ENCODE data around the gene FOXB1. TPM values are rescaled to one million over a fixed set of nuclear protein-coding genes. Genes with fewer than 3 reads are reported as not detected.
A peak's percentile ranks its signal among the peaks of the same experiment; 100 is the strongest.

FOXB1 gene
- total and polyA plus RNA-seq, 7 donors: not detected

DNA sequence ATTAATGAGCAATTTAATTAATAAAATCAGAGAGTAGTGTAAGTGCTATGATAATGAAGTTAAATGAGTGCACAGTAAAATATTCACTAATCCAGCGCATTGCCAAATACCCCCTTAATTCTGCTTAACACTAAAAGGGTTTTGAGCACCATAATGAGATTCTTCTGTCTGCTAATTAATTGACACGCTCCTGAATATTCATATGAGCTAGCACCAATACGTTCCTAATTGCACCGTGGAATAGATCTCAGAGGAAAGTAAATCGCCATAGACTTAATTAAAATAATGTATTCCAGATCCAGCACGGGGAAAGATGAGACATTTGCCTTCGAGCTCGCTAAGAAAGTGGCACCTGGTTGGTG, 9.6 kb upstream of the FOXB1 start:
- Histone ChIP-seq H3K4me3 (no peak overlapping the region), H3K27ac (no peak overlapping the region), H3K4me1 (no peaks in the 10 kb centered on the region), H3K27me3 (ENCODE audit: insufficient read depth in 3 of 3, low read length in 2 of 3) (peaks cover 2 to 99% (median 39%) of the 10 kb centered on the region in 3 donors), H3K9me3 (no peaks in the 10 kb centered on the region), H3K36me3 (ENCODE audit: insufficient read depth in 1 of 2, low read depth in 1 of 2) (no peaks in the 10 kb centered on the region)
- TF ChIP-seq, protein P1, sequence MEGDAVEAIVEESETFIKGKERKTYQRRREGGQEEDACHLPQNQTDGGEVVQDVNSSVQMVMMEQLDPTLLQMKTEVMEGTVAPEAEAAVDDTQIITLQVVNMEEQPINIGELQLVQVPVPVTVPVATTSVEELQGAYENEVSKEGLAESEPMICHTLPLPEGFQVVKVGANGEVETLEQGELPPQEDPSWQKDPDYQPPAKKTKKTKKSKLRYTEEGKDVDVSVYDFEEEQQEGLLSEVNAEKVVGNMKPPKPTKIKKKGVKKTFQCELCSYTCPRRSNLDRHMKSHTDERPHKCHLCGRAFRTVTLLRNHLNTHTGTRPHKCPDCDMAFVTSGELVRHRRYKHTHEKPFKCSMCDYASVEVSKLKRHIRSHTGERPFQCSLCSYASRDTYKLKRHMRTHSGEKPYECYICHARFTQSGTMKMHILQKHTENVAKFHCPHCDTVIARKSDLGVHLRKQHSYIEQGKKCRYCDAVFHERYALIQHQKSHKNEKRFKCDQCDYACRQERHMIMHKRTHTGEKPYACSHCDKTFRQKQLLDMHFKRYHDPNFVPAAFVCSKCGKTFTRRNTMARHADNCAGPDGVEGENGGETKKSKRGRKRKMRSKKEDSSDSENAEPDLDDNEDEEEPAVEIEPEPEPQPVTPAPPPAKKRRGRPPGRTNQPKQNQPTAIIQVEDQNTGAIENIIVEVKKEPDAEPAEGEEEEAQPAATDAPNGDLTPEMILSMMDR (IDR thresholded peaks at IDR 0.05): no peak
- DNase-seq (no peak), ATAC-seq (no peak)
- intact Hi-C loops (cut with DNase I): no loop called here
- 4 to 7% (median 7%) methylated on average over 8 of the region's 8 CpGs for WGBS, 3 donors

GRCh38 chr15:59994888-59995557, 9.1 kb upstream of the FOXB1 start:
- Histone ChIP-seq H3K9me3 (no peaks in the 10 kb centered on the region), H3K4me3 (no peak overlapping the region), H3K4me1 (peaks cover 4% of the 10 kb centered on the region), H3K36me3 (ENCODE audit: insufficient read depth in 1 of 2, low read depth in 1 of 2) (no peaks in the 10 kb centered on the region), H3K27ac (no peak overlapping the region), H3K27me3 (ENCODE audit: insufficient read depth in 3 of 3, low read length in 2 of 3) (peaks cover 2 to 99% (median 44%) of the 10 kb centered on the region in 3 donors)
- intact Hi-C loops (cut with DNase I): no loop called here
- ATAC-seq (no peak), DNase-seq (no peak)
- TF ChIP-seq, protein P1 (IDR thresholded peaks at IDR 0.05): no peak
- WGBS, 3 donors: 2 to 4% (median 3%) methylated on average over 39 to 41 of the region's 41 CpGs

- TF ChIP-seq, protein P1 (IDR thresholded peaks at IDR 0.05): no peak
- no peak for DNase-seq
- intact Hi-C loops (cut with DNase I): no loop called here
- H3K4me1 ChIP-seq: peaks cover 4% of the 10 kb centered on the region
- no peak overlapping the region for H3K27ac ChIP-seq
- no peaks in the 10 kb centered on the region for H3K36me3 ChIP-seq (ENCODE audit: insufficient read depth in 1 of 2, low read depth in 1 of 2)
- WGBS, 3 donors: 11 to 18% (median 17%) methylated on average over 24 of the region's 24 CpGs
- no peaks in the 10 kb centered on the region for H3K9me3 ChIP-seq
- no peak for ATAC-seq
- H3K4me3 ChIP-seq: no peak overlapping the region
- peaks cover 1 to 99% (median 50%) of the 10 kb centered on the region in 3 donors for H3K27me3 ChIP-seq (ENCODE audit: insufficient read depth in 3 of 3, low read length in 2 of 3)
Observed at GRCh38 chr15:59995568-59996297, 8.4 kb upstream of the FOXB1 start.

DNA sequence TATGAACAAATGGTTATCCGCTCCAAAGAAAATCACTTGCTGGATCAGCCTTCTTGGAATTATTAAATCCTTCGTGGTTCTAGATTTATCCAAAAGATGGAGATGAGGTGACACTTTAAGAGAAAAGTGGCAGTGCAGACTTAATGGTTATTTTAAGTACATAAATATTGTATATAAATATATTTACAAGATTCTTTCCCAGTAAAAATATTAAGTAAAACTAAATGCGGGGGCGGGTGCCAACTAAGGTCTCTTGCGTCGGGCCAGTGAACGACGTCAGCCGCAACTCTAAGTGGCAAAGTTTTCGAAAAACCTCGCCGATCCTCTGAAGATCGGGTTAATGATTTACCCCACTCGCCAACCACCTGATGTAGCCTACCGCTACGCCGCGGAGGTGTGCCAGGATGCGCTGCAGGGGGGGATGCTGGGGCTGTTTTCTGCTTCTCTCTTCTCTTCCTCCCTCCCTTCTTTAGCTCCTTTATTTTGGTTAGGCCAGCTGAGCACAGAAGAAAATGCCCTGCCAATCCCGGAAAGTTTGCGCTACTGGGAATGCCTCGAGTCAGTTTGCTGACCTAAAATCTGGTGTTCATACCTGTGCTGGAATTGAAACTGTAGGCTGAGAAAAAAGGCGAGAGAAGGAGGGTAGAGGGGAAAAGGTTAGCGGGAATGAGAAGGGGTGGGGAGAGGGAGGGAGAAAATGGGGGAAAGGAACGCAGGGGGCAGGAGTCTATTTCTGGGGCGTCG, 7.6 kb upstream of the FOXB1 start:
- no peaks in the 10 kb centered on the region for H3K36me3 ChIP-seq (ENCODE audit: insufficient read depth in 1 of 2, low read depth in 1 of 2)
- ATAC-seq: no peak
- peak overlapping the region; percentile 56 for H3K4me3 ChIP-seq
- TF ChIP-seq, protein P1 (IDR thresholded peaks at IDR 0.05): no peak
- no peak for DNase-seq
- H3K9me3 ChIP-seq: no peaks in the 10 kb centered on the region
- no peak overlapping the region for H3K27ac ChIP-seq
- 5 to 8% (median 7%) methylated on average over 25 to 27 of the region's 27 CpGs for WGBS, 3 donors
- H3K4me1 ChIP-seq: peaks cover 4% of the 10 kb centered on the region
- intact Hi-C loops (cut with DNase I): no loop called here
- peaks cover 0 to 99% (median 50%) of the 10 kb centered on the region in 3 donors for H3K27me3 ChIP-seq (ENCODE audit: insufficient read depth in 3 of 3, low read length in 2 of 3)
